HL-60/S4 treated with phorbol 12-myristate 13-acetate at 8.2 ng/mL for 4 days and 3 days (cell line): ENCODE data around the gene GIMAP4.
"Not testable (repeated sequence)": the region's sequence is repeated elsewhere in the genome, so short reads cannot be mapped to it uniquely, and the experiment has no call there.

Experiments
- in situ Hi-C: fragments of 300-500 bp; cut with MboI; formaldehyde crosslinking; loops from 2 replicates; pipeline ENCODE4 v1.15.0; 2022; ENCODE audit warnings: low sequenced_read_pairs

Gene GIMAP4

GRCh38 chr7:150567169-150567568 is at the start of gene GIMAP4:
TSS of gene GIMAP4 (plus strand) at chr7:150567390. CDS start at chr7:150569902, 2,512 bp downstream.
- in situ Hi-C loops, result no loop called here

- in situ Hi-C loops, result no loop called here
These were observed 47.9 kb upstream of the GIMAP4 start for GRCh38 chr7:150519310-150519709.

- in situ Hi-C loops, result no loop called here
These were observed 47.0 kb upstream of the GIMAP4 start for GRCh38 chr7:150520145-150520544.

GRCh38 chr7:150522931-150523330 is 44.3 kb upstream of the GIMAP4 start:
- in situ Hi-C loops, result not testable (repeated sequence)

- in situ Hi-C loops, result no loop called here
These were observed 43.2 kb upstream of the GIMAP4 start for GRCh38 chr7:150524018-150524417.

DNA sequence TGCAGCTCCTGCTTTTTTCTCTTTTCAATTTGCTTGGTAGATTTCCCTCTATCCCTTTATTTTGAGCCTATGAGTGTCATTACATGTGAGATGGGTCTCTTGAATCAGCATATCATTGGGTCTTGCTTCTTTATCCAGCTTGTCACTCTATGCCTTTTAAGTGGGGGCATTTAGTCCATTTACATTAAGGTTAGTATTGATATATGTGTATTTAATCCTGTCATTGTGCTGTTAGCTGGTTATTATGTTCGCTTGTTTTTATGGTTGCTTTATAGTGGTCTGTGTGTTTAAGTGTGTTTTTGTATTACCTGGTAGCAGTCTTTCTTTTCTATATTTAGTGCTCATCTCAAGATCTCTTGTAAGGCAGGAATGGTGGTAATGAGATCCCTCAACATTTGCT is 35.5 kb upstream of the GIMAP4 start:
- in situ Hi-C loops, result no loop called here

DNA sequence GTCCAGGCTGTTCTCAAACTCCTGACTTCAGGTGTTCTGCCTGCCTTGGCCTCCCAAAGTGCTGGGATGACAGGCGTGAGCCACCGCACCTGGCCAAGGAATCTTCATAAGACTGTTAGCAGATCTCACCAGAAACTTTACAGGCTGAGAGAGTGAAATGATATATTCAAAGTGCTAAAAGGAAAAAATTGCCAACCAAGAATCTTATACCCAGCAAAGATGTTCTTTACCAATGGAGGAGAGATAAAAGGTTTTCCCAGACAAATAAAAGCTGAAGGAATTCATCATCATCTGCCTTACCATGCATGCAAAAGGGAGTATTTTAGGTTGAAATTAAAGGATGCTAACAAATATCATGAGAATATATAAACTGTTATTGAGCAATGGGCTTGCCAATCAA is 28.9 kb upstream of the GIMAP4 start:
- in situ Hi-C loops, result no loop called here

GRCh38 chr7:150553163-150553562 is 14.0 kb upstream of the GIMAP4 start:
- in situ Hi-C loops, result no loop called here

- in situ Hi-C loops, result no loop called here
These were observed 10.6 kb upstream of the GIMAP4 start for GRCh38 chr7:150556521-150557138.

DNA sequence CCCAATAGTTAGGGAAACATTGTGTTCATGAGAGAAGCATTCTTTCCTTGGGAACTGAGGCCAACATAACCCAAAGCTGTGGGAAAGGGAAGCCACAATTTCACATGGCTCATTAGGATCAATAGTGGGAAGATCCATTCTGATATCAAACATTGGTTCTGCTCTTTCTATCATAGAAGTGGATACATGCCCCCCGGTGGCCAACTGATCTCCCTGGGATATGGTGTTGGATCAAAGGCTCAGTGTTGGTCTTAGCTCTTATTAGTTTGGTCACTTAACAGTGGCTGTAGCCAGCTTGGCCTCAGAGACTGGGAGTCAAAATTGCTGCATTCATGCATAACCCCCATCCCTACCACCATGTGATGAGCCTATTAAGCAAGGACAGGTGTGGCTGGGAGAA is 6.7 kb upstream of the GIMAP4 start:
- in situ Hi-C loops, result no loop called here

DNA sequence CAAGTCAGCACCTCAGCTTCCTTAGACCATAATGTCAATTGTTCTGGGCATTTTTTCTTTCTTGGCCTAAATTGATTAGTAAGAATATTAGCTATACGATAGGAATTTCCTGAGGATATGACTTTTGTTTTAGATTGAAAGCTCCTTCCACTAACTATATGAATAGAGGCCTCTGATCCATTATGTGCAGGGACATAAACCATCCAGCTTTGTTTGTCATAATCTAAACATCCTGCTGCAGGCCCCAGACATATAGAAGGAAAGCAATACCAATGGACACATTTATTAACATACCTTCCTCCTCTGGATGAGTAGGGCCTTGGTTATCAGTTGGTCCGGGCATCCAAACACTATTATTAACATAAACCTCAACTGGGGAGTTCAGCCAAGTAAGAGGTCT is 4.3 kb upstream of the GIMAP4 start:
- in situ Hi-C loops, result no loop called here

GRCh38 chr7:150564006-150564405 is 3.2 kb upstream of the GIMAP4 start:
- in situ Hi-C loops, result no loop called here

DNA sequence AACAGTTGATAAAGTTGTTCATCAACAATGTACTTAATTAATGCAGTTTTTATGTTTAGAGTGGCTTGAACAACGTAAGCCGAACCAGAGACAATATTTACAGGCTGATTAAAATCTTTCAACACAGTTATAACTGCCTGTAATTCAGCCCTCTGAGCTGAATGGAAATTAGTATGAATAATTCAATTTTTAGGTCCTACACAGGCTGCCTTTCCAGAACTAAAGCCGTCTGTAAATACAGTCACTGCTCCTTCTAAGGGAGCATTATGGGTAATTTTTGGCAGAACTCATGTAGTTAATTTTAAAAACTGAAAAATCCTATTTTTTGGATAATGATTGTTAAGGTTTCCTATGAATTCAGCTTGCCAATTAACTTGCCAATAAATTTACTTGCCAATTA is 2.6 kb upstream of the GIMAP4 start:
- in situ Hi-C loops, result no loop called here

GRCh38 chr7:150565239-150565638 is 2.0 kb upstream of the GIMAP4 start:
- in situ Hi-C loops, result no loop called here

DNA sequence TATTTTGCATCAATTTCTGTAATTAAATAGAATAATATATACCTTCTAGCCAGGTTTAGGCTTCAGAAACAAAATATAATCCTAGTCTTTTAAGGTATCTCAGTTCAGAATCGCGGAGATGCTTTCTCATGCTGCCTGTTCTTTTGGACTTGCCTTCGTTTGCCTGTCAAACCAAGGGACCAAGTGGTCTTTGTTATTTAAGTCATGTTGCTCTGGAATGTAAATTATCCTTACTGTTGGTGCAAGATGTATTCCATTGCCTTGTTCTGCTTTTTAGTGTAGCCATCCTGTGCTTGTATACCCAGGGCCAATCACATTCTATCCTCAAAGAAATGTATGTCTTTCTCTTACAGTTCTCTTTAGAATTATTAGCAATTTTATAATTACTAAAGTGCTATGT is 1.1 kb upstream of the GIMAP4 start:
- in situ Hi-C loops, result no loop called here

DNA sequence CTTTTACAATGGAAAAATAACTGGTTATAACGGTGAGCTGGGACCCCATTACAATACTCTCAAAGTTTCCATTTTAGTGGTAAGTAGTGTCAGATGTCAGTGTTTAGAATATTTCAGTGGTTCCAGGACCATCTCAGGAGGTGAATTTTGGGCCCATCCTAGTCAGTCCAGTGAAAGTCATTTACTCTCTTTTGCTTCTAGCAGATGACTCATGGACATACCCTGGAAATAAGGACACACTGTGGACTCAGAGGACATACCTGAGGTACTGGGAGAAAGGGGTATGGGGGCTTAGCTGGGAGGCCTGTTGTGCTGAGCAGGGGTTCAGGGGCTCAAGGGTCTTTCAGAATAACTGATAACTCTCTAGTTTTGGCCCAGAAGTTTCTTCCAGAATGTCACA is 618 bp upstream of the GIMAP4 start:
- in situ Hi-C loops, result no loop called here

- in situ Hi-C loops, result no loop called here
These were observed 696 bp downstream of the GIMAP4 start for GRCh38 chr7:150567871-150568301.

DNA sequence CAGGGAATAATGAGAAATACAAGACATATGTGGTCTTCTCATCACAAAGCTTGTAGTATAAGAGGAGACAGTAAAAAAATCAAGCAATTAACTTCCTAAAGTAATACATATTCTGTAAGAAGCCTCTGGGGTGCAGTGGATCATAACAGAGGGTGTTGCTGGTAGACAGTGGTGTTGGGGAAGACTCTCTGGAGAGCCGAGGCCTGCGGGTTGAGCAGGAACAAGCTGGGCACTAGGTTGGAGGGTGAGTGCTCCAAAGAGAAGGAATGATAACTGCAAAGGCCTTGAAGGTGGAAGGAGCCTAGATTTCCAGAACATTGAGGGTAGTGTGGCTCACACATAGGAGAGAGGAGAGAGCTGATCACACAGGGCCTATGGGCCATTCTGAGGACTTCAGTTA is 1.5 kb downstream of the GIMAP4 start:
- in situ Hi-C loops, result no loop called here

DNA sequence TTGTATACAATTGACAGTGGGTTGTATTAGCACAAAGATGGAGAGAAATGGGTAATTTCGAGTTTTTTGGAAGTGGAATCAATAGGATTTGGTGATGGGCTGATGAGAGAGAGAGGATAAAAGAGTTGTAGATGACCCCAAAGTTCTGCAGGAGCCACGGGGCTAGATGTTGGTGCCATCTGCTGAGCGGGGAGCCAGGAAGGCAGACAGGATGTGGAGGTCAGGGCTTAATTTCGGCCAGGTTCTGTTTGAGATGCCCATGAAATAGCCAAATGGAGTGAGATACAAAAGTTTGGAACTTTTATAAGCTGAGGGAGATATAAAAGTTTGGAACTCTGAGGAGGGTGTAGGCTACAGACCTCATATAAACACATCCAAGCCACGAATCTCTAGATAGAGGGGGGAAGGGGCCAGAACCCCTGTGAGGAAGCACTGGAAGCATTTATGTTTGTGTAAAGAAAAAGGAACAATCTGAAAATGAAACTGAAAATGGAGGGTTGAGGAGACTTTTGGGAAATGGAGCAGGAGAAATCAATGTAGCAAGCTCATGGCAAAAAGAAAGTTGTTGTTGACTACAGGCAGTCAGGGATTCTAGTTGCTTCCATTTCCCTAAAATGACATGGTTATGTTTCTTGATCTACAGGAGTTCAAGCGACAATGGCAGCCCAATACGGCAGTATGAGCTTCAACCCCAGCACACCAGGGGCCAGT is 2.2 kb downstream of the GIMAP4 start:
- in situ Hi-C loops, result no loop called here

DNA sequence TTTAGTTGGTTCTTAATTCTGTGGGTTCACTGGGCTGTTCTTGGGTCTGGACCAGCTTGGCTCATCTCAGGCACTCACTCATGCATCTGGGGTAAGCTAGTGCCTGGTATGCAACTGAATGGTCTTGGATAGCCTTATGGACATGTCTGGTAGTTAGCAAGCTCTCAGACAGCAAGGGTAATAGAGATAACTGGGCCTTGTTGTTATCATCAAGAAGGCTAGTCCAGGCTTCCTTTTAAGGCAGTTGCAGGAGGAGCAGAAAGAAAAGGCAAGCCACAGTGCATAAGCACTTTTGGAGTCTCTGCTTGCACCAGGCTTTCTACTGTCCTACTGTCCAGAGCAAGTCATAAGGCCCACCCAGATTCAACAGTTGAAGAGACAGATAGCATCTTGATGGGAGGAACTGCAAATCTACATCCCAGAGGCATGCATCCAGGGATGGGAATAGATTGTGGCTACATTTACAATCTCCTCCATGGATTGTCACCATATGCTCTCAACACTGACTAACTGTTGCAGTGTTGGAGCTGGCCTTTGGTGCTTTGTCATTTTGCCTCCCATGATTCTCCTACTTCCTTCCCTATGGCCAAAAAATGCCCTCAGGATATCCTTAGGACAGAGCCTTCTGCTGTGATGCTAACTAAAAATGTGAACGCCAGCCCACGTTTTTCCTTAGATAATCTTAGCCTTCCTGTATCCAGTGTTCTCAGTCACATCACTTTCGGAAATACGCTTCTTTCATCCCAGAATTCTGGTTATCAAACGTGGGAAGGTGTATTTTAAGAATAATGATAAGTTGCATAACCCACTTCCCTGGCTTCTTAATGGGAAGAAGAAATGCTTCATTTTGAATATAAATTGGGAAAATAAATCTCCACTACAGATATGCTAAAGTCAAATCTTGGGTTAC is 3.6 kb downstream of the GIMAP4 start:
- in situ Hi-C loops, result no loop called here

GRCh38 chr7:150572496-150572895 is 5.3 kb downstream of the GIMAP4 start:
- in situ Hi-C loops, result no loop called here
